Effector memory CD4-positive, alpha-beta T cell (primary cell): ENCODE results near the gene ZNF514.

Source experiments
- DNase-seq, 3 donors: peaks; one replicate each; pipeline ENCODE4 v3.0.0-alpha.2; 2020
- H3K27ac ChIP-seq: 2 replicates; pipeline ENCODE4 v1.7.0; 2013; ENCODE audit warnings: mild to moderate bottlenecking, low read length, moderate library complexity; ENCODE audit not compliant: insufficient read depth, poor library complexity, severe bottlenecking
- H3K27me3 ChIP-seq: replicated peaks from 2 replicates; pipeline ENCODE4 v1.7.0; 2013; ENCODE audit warnings: mild to moderate bottlenecking, low read length; ENCODE audit not compliant: insufficient read depth, control insufficient read depth, poor library complexity, severe bottlenecking
- H3K36me3 ChIP-seq: 2 replicates; pipeline ENCODE4 v1.7.0; 2013; ENCODE audit warnings: mild to moderate bottlenecking, low read length, moderate library complexity; ENCODE audit not compliant: control insufficient read depth, insufficient read depth
- H3K4me1 ChIP-seq: 2 replicates; pipeline ENCODE4 v1.7.0; 2013; ENCODE audit warnings: low read length, mild to moderate bottlenecking; ENCODE audit not compliant: control insufficient read depth, insufficient read depth, poor library complexity, severe bottlenecking
- H3K4me3 ChIP-seq: 2 replicates; pipeline ENCODE4 v1.7.0; 2013; ENCODE audit warnings: low read length, low read depth, mild to moderate bottlenecking; ENCODE audit not compliant: insufficient read depth, poor library complexity, severe bottlenecking
- H3K9me3 ChIP-seq: 2 replicates; pipeline ENCODE4 v1.7.0; 2013; ENCODE audit warnings: mild to moderate bottlenecking, low read length, moderate library complexity; ENCODE audit not compliant: control insufficient read depth

The ZNF514 gene

GRCh38 chr2:95179451-95179850, 19.8 kb upstream of the ZNF514 start:
- no peaks in the 10 kb centered on the region for H3K27me3 ChIP-seq
- no peaks in the 10 kb centered on the region for H3K4me1 ChIP-seq
- DNase-seq, result no peak
- H3K27ac ChIP-seq, result no peak overlapping the region
- peaks cover 43% of the 10 kb centered on the region for H3K36me3 ChIP-seq
- peaks cover 9% of the 10 kb centered on the region for H3K9me3 ChIP-seq
- no peak overlapping the region for H3K4me3 ChIP-seq

- Histone ChIP-seq H3K4me3 (no peak overlapping the region), H3K27ac (no peak overlapping the region), H3K36me3 (peaks cover 9% of the 10 kb centered on the region), H3K27me3 (no peaks in the 10 kb centered on the region), H3K4me1 (no peaks in the 10 kb centered on the region), H3K9me3 (no peaks in the 10 kb centered on the region)
- DNase-seq, result no peak
These were observed 14.4 kb upstream of the ZNF514 start for GRCh38 chr2:95174031-95174542.

GRCh38 chr2:95171902-95172301, 12.3 kb upstream of the ZNF514 start:
- no peaks in the 10 kb centered on the region for H3K9me3 ChIP-seq
- DNase-seq, result no peak
- no peaks in the 10 kb centered on the region for H3K4me1 ChIP-seq
- H3K36me3 ChIP-seq, result no peaks in the 10 kb centered on the region
- no peaks in the 10 kb centered on the region for H3K27me3 ChIP-seq
- H3K4me3 ChIP-seq, result no peak overlapping the region
- H3K27ac ChIP-seq, result no peak overlapping the region

GRCh38 chr2:95166065-95166763, 6.6 kb upstream of the ZNF514 start:
- H3K27ac ChIP-seq, result peak overlapping the region; percentile 85
- H3K4me1 ChIP-seq, result peaks cover 7% of the 10 kb centered on the region
- peak overlapping the region; percentile 93 for H3K4me3 ChIP-seq
- H3K36me3 ChIP-seq, result no peaks in the 10 kb centered on the region
- no peaks in the 10 kb centered on the region for H3K27me3 ChIP-seq
- no peaks in the 10 kb centered on the region for H3K9me3 ChIP-seq
- DNase-seq, result no peak

GRCh38 chr2:95165371-95166064, 5.9 kb upstream of the ZNF514 start, which contains the start of gene ZNF2:
ZNF2 (plus strand) TSS chr2:95165809; CDS start chr2:95176227, 10,418 bp downstream.
- no peaks in the 10 kb centered on the region for H3K27me3 ChIP-seq
- no peaks in the 10 kb centered on the region for H3K36me3 ChIP-seq
- peak within 1 kb of the TSS; percentile 85 for H3K27ac ChIP-seq
- H3K4me1 ChIP-seq, result peaks cover 7% of the 10 kb centered on the region
- DNase-seq, result peak; percentile 93 to 97 (median 95)
- no peaks in the 10 kb centered on the region for H3K9me3 ChIP-seq
- peak within 1 kb of the TSS; percentile 93 for H3K4me3 ChIP-seq

GRCh38 chr2:95165030-95165370, 5.4 kb upstream of the ZNF514 start:
- Histone ChIP-seq H3K9me3 (no peaks in the 10 kb centered on the region), H3K4me1 (peaks cover 7% of the 10 kb centered on the region), H3K27ac (peak overlapping the region; percentile 85), H3K4me3 (peak overlapping the region; percentile 93), H3K27me3 (no peaks in the 10 kb centered on the region), H3K36me3 (no peaks in the 10 kb centered on the region)
- DNase-seq, result no peak

GRCh38 chr2:95158891-95159619, 593 bp downstream of the ZNF514 start:
- peaks cover 6% of the 10 kb centered on the region for H3K9me3 ChIP-seq
- peaks cover 7% of the 10 kb centered on the region for H3K4me1 ChIP-seq
- H3K27me3 ChIP-seq, result no peaks in the 10 kb centered on the region
- H3K36me3 ChIP-seq, result peaks cover 8% of the 10 kb centered on the region
- H3K27ac ChIP-seq, result peak overlapping the region; percentile 63
- peak overlapping the region; percentile 79 for H3K4me3 ChIP-seq
- no peak for DNase-seq

GRCh38 chr2:95158441-95158840, 1.2 kb downstream of the ZNF514 start:
- Histone ChIP-seq H3K4me1 (peaks cover 7% of the 10 kb centered on the region), H3K27me3 (no peaks in the 10 kb centered on the region), H3K9me3 (peaks cover 6% of the 10 kb centered on the region), H3K36me3 (peaks cover 8% of the 10 kb centered on the region), H3K27ac (no peak overlapping the region), H3K4me3 (peak overlapping the region; percentile 79)
- no peak for DNase-seq

- Histone ChIP-seq H3K27me3 (no peaks in the 10 kb centered on the region), H3K4me3 (no peak overlapping the region), H3K4me1 (no peaks in the 10 kb centered on the region), H3K9me3 (peaks cover 66% of the 10 kb centered on the region), H3K27ac (no peak overlapping the region), H3K36me3 (peaks cover 32% of the 10 kb centered on the region)
- DNase-seq, result no peak
These were observed 10.2 kb downstream of the ZNF514 start for GRCh38 chr2:95149397-95149984.
